ENCODE data around the gene TTC12.

TTC12 gene, protein sequence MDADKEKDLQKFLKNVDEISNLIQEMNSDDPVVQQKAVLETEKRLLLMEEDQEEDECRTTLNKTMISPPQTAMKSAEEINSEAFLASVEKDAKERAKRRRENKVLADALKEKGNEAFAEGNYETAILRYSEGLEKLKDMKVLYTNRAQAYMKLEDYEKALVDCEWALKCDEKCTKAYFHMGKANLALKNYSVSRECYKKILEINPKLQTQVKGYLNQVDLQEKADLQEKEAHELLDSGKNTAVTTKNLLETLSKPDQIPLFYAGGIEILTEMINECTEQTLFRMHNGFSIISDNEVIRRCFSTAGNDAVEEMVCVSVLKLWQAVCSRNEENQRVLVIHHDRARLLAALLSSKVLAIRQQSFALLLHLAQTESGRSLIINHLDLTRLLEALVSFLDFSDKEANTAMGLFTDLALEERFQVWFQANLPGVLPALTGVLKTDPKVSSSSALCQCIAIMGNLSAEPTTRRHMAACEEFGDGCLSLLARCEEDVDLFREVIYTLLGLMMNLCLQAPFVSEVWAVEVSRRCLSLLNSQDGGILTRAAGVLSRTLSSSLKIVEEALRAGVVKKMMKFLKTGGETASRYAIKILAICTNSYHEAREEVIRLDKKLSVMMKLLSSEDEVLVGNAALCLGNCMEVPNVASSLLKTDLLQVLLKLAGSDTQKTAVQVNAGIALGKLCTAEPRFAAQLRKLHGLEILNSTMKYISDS
- 2.5 to 12.3 (median 7.5) reads per million in 17 experiments for total RNA-seq

- peak; percentile 94 to 98 (median 97) for DNase-seq
These were observed at the start of gene TTC12 for GRCh38 chr11:113314389-113315301. Gene TTC12 (plus strand): TSS chr11:113314583. CDS start chr11:113316258, 1,675 bp downstream.

DNA sequence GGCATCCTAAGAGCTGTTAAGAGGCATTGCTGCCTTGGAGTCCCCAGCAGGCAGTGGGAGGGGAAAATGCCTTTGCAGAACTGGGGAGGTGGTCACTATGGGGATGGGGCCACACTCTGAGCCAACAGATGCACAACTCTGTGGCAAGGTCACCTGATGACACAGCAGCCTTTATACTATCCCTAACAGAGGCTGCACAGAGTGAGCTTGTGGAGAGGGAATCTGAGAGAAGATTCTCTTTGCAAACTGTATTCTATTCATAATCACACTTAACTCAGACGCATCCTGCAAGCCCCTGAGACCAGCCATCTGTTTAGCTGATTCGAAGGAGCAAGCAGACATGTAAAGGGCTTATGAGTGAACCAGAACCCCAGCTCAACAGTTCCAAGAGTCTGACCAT is 49.0 kb upstream of the TTC12 start:
- DNase-seq = no peak

DNA sequence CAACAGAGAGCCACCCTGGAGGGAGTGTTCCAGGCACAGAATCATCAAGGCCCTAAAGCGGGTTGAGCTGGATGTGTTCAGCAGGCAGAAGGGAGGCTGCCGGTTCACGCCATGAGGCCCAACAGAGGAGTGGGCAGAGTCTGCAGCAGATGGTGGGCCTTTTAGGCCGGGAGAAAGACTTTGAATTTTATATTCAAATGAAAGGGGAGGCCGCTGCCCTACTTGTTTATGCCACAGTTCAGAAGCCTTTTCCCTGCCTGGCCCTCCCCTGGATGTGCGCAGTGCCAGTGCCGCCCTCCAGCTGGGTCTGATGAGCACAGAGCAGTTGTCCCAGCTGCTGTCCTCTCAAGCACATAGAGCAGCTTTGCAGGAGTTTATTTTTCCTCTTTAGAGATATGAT is 46.9 kb upstream of the TTC12 start:
- no peak for DNase-seq

GRCh38 chr11:113269096-113269495 is 45.3 kb upstream of the TTC12 start:
- DNase-seq = no peak

- no peak for DNase-seq
These were observed 44.7 kb upstream of the TTC12 start for GRCh38 chr11:113269636-113270035.

DNA sequence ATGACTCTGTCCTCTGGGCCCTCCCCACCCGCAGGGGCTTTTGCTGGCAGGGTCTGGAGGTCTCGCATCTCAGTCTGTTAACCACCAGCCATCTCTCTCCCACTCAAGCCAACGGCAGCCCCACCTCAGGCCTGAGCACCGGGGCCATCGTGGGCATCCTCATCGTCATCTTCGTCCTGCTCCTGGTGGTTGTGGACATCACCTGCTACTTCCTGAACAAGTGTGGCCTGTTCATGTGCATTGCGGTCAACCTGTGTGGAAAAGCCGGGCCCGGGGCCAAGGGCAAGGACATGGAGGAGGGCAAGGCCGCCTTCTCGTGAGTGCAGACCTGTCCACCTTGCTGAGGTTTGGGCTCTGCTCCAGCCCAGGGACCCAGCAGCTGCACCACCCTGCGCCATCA is 44.3 kb upstream of the TTC12 start:
- no peak for DNase-seq

DNA sequence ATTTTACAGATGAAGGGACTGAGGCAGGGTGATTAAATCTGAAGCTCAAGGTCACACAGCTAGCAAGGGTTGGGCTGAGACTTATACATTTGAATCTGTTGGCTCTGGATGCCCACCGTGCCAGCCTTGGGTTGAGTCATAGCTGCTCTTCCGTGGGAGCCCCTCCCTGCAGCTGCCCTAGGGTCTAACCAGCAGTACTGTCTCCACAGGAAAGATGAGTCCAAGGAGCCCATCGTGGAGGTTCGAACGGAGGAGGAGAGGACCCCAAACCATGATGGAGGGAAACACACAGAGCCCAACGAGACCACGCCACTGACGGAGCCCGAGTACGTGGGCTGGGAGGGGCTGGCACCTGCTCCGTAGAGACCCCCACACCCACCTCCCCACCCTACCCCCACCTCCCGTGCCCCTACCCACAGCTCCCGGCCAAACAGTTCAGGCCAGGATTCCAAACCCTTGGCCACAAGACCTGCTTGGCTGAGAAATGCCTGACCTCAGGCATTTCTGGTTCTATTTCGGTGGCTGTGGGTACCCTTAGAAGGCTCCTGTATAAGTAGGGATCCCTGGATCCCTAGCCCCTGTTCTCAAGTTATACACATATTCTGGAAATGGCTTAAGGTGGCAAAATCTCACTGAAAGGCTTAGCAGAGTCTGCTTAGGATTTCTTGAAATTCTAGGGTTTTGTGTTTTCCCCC is 42.7 kb upstream of the TTC12 start:
- DNase-seq = no peak

GRCh38 chr11:113272281-113272680 is 42.1 kb upstream of the TTC12 start:
- no peak for DNase-seq

GRCh38 chr11:113272927-113273615 is 41.3 kb upstream of the TTC12 start:
- no peak for DNase-seq

GRCh38 chr11:113273720-113274119 is 40.7 kb upstream of the TTC12 start:
- no peak for DNase-seq

DNA sequence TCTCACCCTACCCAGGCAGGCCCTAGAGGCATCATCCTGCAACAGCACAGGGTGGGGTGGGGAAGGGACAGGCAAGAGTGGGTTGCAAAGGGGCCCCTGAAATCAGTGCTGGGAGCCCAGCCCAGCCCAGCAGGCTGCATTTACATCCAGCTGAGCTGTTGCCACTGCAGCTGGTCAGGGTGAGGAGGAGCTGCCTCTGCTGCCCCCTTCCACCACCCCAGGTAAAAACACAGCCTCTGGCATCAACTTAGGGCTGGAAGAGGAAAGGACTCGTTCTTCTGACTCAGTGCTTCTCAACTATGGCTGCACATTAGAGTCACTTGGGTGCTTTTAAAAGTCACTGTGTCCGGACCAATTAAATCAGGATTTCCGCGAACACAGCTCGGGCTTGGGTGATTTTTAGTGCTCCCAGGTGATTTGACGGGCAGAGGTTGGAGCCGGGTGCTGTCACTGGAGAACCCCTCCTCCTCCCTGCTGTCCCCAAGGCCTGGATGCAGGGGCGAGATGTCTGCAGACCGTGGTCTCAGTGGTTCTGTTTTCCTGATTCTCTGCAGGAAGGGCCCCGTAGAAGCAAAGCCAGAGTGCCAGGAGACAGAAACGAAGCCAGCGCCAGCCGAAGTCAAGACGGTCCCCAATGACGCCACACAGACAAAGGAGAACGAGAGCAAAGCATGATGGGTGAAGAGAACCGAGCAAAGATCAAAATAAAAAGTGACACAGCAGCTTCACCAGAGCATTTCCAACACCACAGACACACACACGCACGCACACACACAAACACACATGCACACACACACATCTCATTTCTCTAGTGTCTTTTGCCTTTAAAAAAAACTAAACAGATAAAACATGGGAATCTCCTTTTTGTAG is 39.4 kb upstream of the TTC12 start:
- no peak for DNase-seq

DNA sequence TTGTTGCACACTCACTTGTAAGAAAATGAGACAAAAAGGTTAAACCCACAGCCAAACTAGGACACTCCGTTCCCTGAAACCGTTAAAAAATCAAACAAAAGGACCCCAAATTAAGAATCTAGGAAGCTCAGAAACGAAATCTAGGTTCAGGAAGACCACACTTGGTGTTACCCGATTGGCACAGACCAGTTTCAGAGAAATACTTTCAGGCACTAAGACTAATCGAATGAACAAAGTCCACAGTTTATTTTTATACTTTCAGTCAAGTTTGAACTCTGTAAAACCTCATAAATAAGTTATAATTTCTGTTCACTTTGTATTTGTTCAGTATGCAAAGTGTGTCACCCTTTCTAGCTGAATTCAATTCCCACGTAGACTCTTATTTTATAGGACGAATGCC is 38.8 kb upstream of the TTC12 start:
- DNase-seq = no peak

- no peak for DNase-seq
These were observed 37.9 kb upstream of the TTC12 start for GRCh38 chr11:113276466-113276865.

- DNase-seq = no peak
These were observed 36.5 kb upstream of the TTC12 start for GRCh38 chr11:113277907-113278306.

- DNase-seq = no peak
These were observed 35.9 kb upstream of the TTC12 start for GRCh38 chr11:113278481-113278880.

GRCh38 chr11:113278925-113279324 is 35.5 kb upstream of the TTC12 start:
- DNase-seq = no peak

DNA sequence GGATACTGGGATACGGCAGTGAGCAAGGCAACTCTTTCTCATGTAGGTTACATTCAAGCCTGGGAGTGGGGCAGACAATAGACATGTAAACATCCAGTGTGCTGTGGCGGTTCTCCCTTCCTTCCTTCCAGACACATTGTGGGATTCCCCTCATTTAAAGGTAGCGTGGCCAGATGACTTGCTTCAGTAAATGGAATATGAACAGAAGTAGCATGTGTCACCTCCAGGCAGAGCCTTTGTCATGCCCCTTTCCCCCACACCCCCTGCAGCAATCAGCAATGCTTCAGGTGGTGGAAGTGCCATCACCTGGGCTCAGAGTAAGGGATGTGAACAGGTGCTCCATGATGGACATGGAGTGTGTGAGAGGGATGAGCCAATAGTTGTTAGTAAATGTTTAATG is 34.8 kb upstream of the TTC12 start:
- DNase-seq = no peak

DNA sequence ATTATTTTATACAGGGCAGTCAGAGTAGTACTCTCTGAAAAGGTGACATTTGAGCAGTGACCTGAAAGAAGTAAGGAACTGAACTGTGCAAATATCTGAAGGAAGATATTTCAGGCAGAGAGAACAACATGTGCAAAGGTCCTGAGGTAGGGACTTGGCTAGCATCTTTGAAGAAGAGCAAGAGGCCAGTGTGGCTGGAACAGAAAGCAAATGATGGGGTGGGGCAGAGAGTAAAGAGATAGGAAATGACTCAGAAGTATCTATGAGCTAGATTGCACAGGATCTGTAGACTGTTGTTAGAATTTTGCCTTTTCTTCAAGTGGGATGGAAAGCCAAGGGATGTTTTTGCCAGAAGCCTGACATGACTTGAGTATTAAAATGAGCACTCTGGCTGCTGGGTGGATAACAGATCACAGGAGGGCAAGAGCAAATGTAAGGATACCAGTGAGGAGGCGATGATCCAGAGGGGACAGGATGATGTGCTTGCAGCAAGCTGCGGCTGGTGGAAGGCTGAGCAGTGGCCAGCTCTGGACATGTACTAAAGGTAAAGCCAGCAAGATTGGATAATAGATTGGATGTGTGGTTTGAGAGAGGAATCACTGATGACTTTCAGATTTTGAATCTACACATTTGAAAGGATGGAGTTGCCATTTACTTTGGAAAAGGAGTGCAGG is 33.2 kb upstream of the TTC12 start:
- no peak for DNase-seq

GRCh38 chr11:113282898-113283437 is 31.4 kb upstream of the TTC12 start:
- DNase-seq = no peak

GRCh38 chr11:113283881-113284280 is 30.5 kb upstream of the TTC12 start:
- DNase-seq = no peak
